ENCODE data around the gene MICB. TPM values are rescaled to one million over a fixed set of nuclear protein-coding genes. Genes with fewer than 3 reads are reported as not detected.

MICB gene
- polyA plus RNA-seq, 3 donors = 1.4 to 1.9 (median 1.4) TPM

- no peak for DNase-seq
Measured at GRCh38 chr6:31560697-31561058, 62.7 kb downstream of the MICB start.

Other genes starting within 250 kb of the MICB start
- gene HLA-C, start 226.1 kb upstream of the MICB start, polyA plus RNA-seq (ENCODE audit: insufficient read length in 3 of 3) = 100 to 1,000 TPM in 2 of 3 donors, 10 to 100 TPM in 1; 75.0 to 156 (median 150) TPM
- 100 to 1,000 TPM; 104 to 117 (median 116) TPM for gene HLA-B, start 141.0 kb upstream of the MICB start, polyA plus RNA-seq (ENCODE audit: insufficient read length in 3 of 3)
- gene MICA, start 94.5 kb upstream of the MICB start, polyA plus RNA-seq (ENCODE audit: insufficient read length in 3 of 3) = 10 to 100 TPM in 2 of 3 donors, 1 to 10 TPM in 1; 7.0 to 11.8 (median 11.4) TPM
- 10 to 100 TPM; 19.5 to 24.1 (median 21.9) TPM for gene MCCD1, start 30.8 kb downstream of the MICB start, polyA plus RNA-seq (ENCODE audit: insufficient read length in 3 of 3)
- gene DDX39B, start 43.9 kb downstream of the MICB start, polyA plus RNA-seq (ENCODE audit: insufficient read length in 3 of 3) = 100 to 1,000 TPM; 563 to 680 (median 632) TPM
- gene ATP6V1G2, start 48.5 kb downstream of the MICB start, polyA plus RNA-seq (ENCODE audit: insufficient read length in 3 of 3) = 10 to 100 TPM in 1 of 3 donors, 1 to 10 TPM in 2; 6.5 to 11.3 (median 7.5) TPM
- gene NFKBIL1, start 49.5 kb downstream of the MICB start, polyA plus RNA-seq (ENCODE audit: insufficient read length in 3 of 3) = 10 to 100 TPM; 22.1 to 30.3 (median 26.5) TPM
- gene LTA, start 74.1 kb downstream of the MICB start, polyA plus RNA-seq (ENCODE audit: insufficient read length in 3 of 3) = under 1 TPM; 0.27 to 0.42 (median 0.30) TPM
- gene TNF, start 77.4 kb downstream of the MICB start, polyA plus RNA-seq (ENCODE audit: insufficient read length in 3 of 3) = under 1 TPM in 1 of 3 donors, not detected in 2; 0.19 TPM
- 1 to 10 TPM; 1.8 to 2.7 (median 2.0) TPM for gene LTB, start 84.3 kb downstream of the MICB start, polyA plus RNA-seq (ENCODE audit: insufficient read length in 3 of 3)
- 1 to 10 TPM; 5.0 to 6.7 (median 5.1) TPM for gene LST1, start 88.1 kb downstream of the MICB start, polyA plus RNA-seq (ENCODE audit: insufficient read length in 3 of 3)
- under 1 TPM in 1 of 3 donors, not detected in 2; 0.43 TPM for gene NCR3, start 94.9 kb downstream of the MICB start, polyA plus RNA-seq (ENCODE audit: insufficient read length in 3 of 3)
- 10 to 100 TPM; 66.1 to 77.7 (median 74.7) TPM for gene AIF1, start 117.1 kb downstream of the MICB start, polyA plus RNA-seq (ENCODE audit: insufficient read length in 3 of 3)
- gene PRRC2A, start 122.6 kb downstream of the MICB start, polyA plus RNA-seq (ENCODE audit: insufficient read length in 3 of 3) = 100 to 1,000 TPM; 209 to 221 (median 210) TPM
- 100 to 1,000 TPM; 245 to 281 (median 259) TPM for gene BAG6, start 154.5 kb downstream of the MICB start, polyA plus RNA-seq (ENCODE audit: insufficient read length in 3 of 3)
- 100 to 1,000 TPM; 109 to 116 (median 110) TPM for gene APOM, start 157.7 kb downstream of the MICB start, polyA plus RNA-seq (ENCODE audit: insufficient read length in 3 of 3)
- 10 to 100 TPM; 19.6 to 24.4 (median 20.5) TPM for gene C6orf47, start 162.6 kb downstream of the MICB start, polyA plus RNA-seq (ENCODE audit: insufficient read length in 3 of 3)
- gene GPANK1, start 166.9 kb downstream of the MICB start, polyA plus RNA-seq (ENCODE audit: insufficient read length in 3 of 3) = 10 to 100 TPM; 26.2 to 33.9 (median 33.8) TPM
- 100 to 1,000 TPM; 227 to 252 (median 236) TPM for gene CSNK2B, start 167.9 kb downstream of the MICB start, polyA plus RNA-seq (ENCODE audit: insufficient read length in 3 of 3)
- gene LY6G5B, start 171.8 kb downstream of the MICB start, polyA plus RNA-seq (ENCODE audit: insufficient read length in 3 of 3) = 10 to 100 TPM; 19.0 to 38.1 (median 35.1) TPM
- gene LY6G5C, start 182.9 kb downstream of the MICB start, polyA plus RNA-seq (ENCODE audit: insufficient read length in 3 of 3) = 1 to 10 TPM; 2.6 to 4.3 (median 3.6) TPM
- gene ABHD16A, start 205.2 kb downstream of the MICB start, polyA plus RNA-seq (ENCODE audit: insufficient read length in 3 of 3) = 10 to 100 TPM; 63.2 to 68.7 (median 63.5) TPM
- gene LY6G6F, start 208.7 kb downstream of the MICB start, polyA plus RNA-seq (ENCODE audit: insufficient read length in 3 of 3) = 1 to 10 TPM in 2 of 3 donors, under 1 TPM in 1; 0.43 to 1.0 (median 1.0) TPM
- not detected for gene LY6G6D, start 217.2 kb downstream of the MICB start, polyA plus RNA-seq (ENCODE audit: insufficient read length in 3 of 3)
- gene LY6G6C, start 223.6 kb downstream of the MICB start, polyA plus RNA-seq (ENCODE audit: insufficient read length in 3 of 3) = under 1 TPM; 0.28 to 0.89 (median 0.69) TPM
- 1 to 10 TPM; 1.5 to 1.9 (median 1.7) TPM for gene MPIG6B, start 225.2 kb downstream of the MICB start, polyA plus RNA-seq (ENCODE audit: insufficient read length in 3 of 3)
- gene DDAH2, start 231.2 kb downstream of the MICB start, polyA plus RNA-seq (ENCODE audit: insufficient read length in 3 of 3) = 100 to 1,000 TPM; 189 to 234 (median 211) TPM
- gene CLIC1, start 238.4 kb downstream of the MICB start, polyA plus RNA-seq (ENCODE audit: insufficient read length in 3 of 3) = 100 to 1,000 TPM; 280 to 320 (median 296) TPM
- gene MSH5, start 241.9 kb downstream of the MICB start, polyA plus RNA-seq (ENCODE audit: insufficient read length in 3 of 3) = 10 to 100 TPM; 18.1 to 54.6 (median 52.1) TPM

Data from renal pelvis (tissue), 4 donors.